ENCODE results near the gene TMEM150C. TPM values are rescaled to one million over a fixed set of nuclear protein-coding genes. Genes with fewer than 3 reads are reported as not detected.

The TMEM150C gene
- total and polyA plus RNA-seq, 2 donors from 2014 or later = 7.7 to 22.9 TPM

DNA sequence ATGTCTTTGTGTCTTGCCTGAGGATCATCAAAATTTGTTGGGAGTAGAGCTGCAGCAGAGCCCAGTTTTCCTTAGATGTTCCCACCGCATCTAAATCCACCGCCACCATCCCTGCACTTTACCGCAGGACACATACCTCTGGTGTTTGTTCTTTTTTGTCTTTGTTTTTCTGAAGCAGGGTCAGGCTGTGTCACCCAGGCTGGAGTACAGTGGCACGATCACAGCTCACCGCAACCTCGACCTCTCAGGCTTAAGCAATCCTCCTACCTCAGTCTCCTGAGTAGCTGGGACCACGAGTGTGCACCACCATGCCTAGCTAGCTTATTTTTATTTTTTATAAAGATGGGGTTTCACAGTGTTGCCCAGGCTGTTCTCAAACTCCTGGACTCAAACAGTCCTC, 126.8 kb downstream of the TMEM150C start:
- Histone ChIP-seq H3K9me3 (ENCODE audit: control insufficient read depth in 2 of 3, insufficient read depth in 1 of 3, low read length in 3 of 3) (no peaks in the 10 kb centered on the region), H3K27ac (ENCODE audit: low read depth in 2 of 2, low read length in 2 of 2) (no peak overlapping the region), H3K36me3 (ENCODE audit: control insufficient read depth in 2 of 3, insufficient read depth in 3 of 3, low read length in 3 of 3) (no peaks in the 10 kb centered on the region), H3K4me3 (ENCODE audit: low read length in 3 of 3) (no peak overlapping the region), H3K4me1 (ENCODE audit: control insufficient read depth in 2 of 3, insufficient read depth in 2 of 3, low read depth in 1 of 3, low read length in 3 of 3) (peaks cover 0 to 19% (median 7%) of the 10 kb centered on the region in 3 donors), H3K27me3 (ENCODE audit: control insufficient read depth, insufficient read depth, low read length) (no peaks in the 10 kb centered on the region), H3K9ac (ENCODE audit: low read length in 3 of 3) (no peak overlapping the region)
- FAIRE-seq (no peak), DNase-seq (no peak)
- intact Hi-C loops (cut with DNase I) = no loop called here
- TF ChIP-seq CTCF (IDR thresholded peaks at IDR 0.05; ENCODE audit: borderline replicate concordance, extremely low read depth, insufficient read depth) = no peak

GRCh38 chr4:82433791-82434190, 128.0 kb downstream of the TMEM150C start:
- intact Hi-C loops (cut with DNase I) = no loop called here

More at GRCh38 chr4:82433791-82434190, 128.0 kb downstream of the TMEM150C start:
- Histone ChIP-seq H3K27ac (ENCODE audit: low read depth in 2 of 2, low read length in 2 of 2) (no peak overlapping the region), H3K4me1 (ENCODE audit: control insufficient read depth in 2 of 3, insufficient read depth in 2 of 3, low read depth in 1 of 3, low read length in 3 of 3) (peaks cover 0 to 19% (median 7%) of the 10 kb centered on the region in 3 donors), H3K36me3 (ENCODE audit: control insufficient read depth in 2 of 3, insufficient read depth in 3 of 3, low read length in 3 of 3) (no peaks in the 10 kb centered on the region), H3K4me3 (ENCODE audit: low read length in 3 of 3) (no peak overlapping the region), H3K27me3 (ENCODE audit: control insufficient read depth, insufficient read depth, low read length) (no peaks in the 10 kb centered on the region), H3K9me3 (ENCODE audit: control insufficient read depth in 2 of 3, insufficient read depth in 1 of 3, low read length in 3 of 3) (no peaks in the 10 kb centered on the region), H3K9ac (ENCODE audit: low read length in 3 of 3) (no peak overlapping the region)
- DNase-seq = no peak
- FAIRE-seq = no peak
- TF ChIP-seq CTCF (IDR thresholded peaks at IDR 0.05; ENCODE audit: borderline replicate concordance, extremely low read depth, insufficient read depth) = no peak

Other genes starting within 250 kb of the TMEM150C start
- 177 TPM for gene HNRNPD, start 188.0 kb downstream of the TMEM150C start, total RNA-seq
- 120 TPM for gene HNRNPD, start 188.0 kb downstream of the TMEM150C start, polyA plus RNA-seq (ENCODE audit: insufficient read depth, low read depth, low replicate concordance)
- gene HNRNPDL, start 131.5 kb downstream of the TMEM150C start, total RNA-seq = 263 TPM
- 135 TPM for gene HNRNPDL, start 131.5 kb downstream of the TMEM150C start, polyA plus RNA-seq (ENCODE audit: insufficient read depth, low read depth, low replicate concordance)
- 30.3 TPM for gene ENOPH1, start 131.4 kb downstream of the TMEM150C start, total RNA-seq
- 36.0 TPM for gene ENOPH1, start 131.4 kb downstream of the TMEM150C start, polyA plus RNA-seq (ENCODE audit: insufficient read depth, low read depth, low replicate concordance)
- 41.2 TPM for gene SCD5, start 236.8 kb upstream of the TMEM150C start, total RNA-seq
- 55.7 TPM for gene SCD5, start 236.8 kb upstream of the TMEM150C start, polyA plus RNA-seq (ENCODE audit: insufficient read depth, low read depth, low replicate concordance)

Data from kidney (tissue), 14 donors.